Astrocyte (in vitro differentiated cells and primary cell): ENCODE data around the gene EPN2.

Experiments used
- CTCF ChIP-seq: IDR thresholded peaks from 2 replicates; pipeline ENCODE4 v1.5.1; 2011; ENCODE audit warnings: low read depth, mild to moderate bottlenecking, inconsistent platforms, low read length, moderate library complexity; ENCODE audit not compliant: insufficient read depth
- EZH2 ChIP-seq: IDR thresholded peaks from 2 replicates; pipeline ENCODE4 v1.6.1; 2012; ENCODE audit warnings: mild to moderate bottlenecking, low read length, inconsistent platforms; ENCODE audit not compliant: insufficient read depth

DNA sequence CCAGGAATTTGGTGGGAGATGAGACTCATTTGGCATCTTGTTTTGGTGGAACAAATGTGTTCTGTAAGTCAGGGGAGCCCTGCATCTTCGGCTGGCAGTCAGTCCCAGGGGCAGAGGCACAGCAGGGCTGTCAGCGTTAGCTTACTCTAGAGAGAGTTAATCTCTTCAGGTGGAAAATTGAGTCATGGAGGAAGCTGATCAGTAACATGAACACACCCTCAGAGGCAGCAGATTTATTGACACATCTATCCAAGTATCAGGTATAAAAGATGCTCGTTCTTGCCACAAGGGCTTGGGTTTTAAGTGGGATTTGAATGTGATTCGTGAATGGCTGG, 55.2 kb downstream of the EPN2 start:
- no peak for TF ChIP-seq CTCF
- no peak for TF ChIP-seq EZH2
